HAP-1 (cell line): ENCODE measurements around the gene CNPY1.
"Not testable (repeated sequence)": the region's sequence is repeated elsewhere in the genome, so short reads cannot be mapped to it uniquely, and the experiment has no call there.

Experiments
- DNase-seq, 2 experiments: peaks; one replicate each; pipeline ENCODE4 v3.0.0-alpha.2; 2016 to 2020; ENCODE audit warnings: low spot score in 2 of 2
- H3K27me3 ChIP-seq: fragments of 250-450 bp; sonication (Bioruptor Pico); 2 replicates; pipeline ENCODE4 v1.5.1; 2020; ENCODE audit warnings: low read depth, mild to moderate bottlenecking, moderate library complexity
- H3K36me3 ChIP-seq: fragments of 250-450 bp; sonication (Bioruptor Pico); replicated peaks from 2 replicates; pipeline ENCODE4 v1.5.1; 2020; ENCODE audit warnings: mild to moderate bottlenecking
- H3K4me1 ChIP-seq: fragments of 250-450 bp; sonication (Bioruptor Pico); 2 replicates; pipeline ENCODE4 v1.5.1; 2020; ENCODE audit warnings: mild to moderate bottlenecking
- H3K4me3 ChIP-seq: fragments of 250-450 bp; sonication (Bioruptor Pico); 2 replicates; pipeline ENCODE4 v1.5.1; 2020; ENCODE audit warnings: mild to moderate bottlenecking, moderate library complexity
- H3K9me3 ChIP-seq: fragments of 250-450 bp; sonication (Bioruptor Pico); 2 replicates; pipeline ENCODE4 v1.5.1; 2020; ENCODE audit warnings: mild to moderate bottlenecking, moderate library complexity
- in situ Hi-C: fragments of 300-500 bp; cut with MboI; formaldehyde crosslinking; loops from 3 replicates; pipeline ENCODE4 v1.14.3; 2020; ENCODE audit warnings: low sequenced_read_pairs, inconsistent platforms, mixed read lengths

CNPY1 gene

GRCh38 chr7:155527664-155528063 is 18.7 kb downstream of the CNPY1 start:
- no peak for DNase-seq
- Histone ChIP-seq H3K36me3 (no peaks in the 10 kb centered on the region), H3K9me3 (no peaks in the 10 kb centered on the region), H3K4me1 (peaks cover 4% of the 10 kb centered on the region), H3K27me3 (no peaks in the 10 kb centered on the region), H3K4me3 (no peak overlapping the region)
- in situ Hi-C loops, result no loop called here

- in situ Hi-C loops, result no loop called here
- no peaks in the 10 kb centered on the region for H3K36me3 ChIP-seq
- DNase-seq, result no peak
- no peak overlapping the region for H3K4me3 ChIP-seq
- no peaks in the 10 kb centered on the region for H3K9me3 ChIP-seq
- H3K27me3 ChIP-seq, result no peaks in the 10 kb centered on the region
- H3K4me1 ChIP-seq, result peaks cover 3% of the 10 kb centered on the region
These were observed 20.1 kb downstream of the CNPY1 start for GRCh38 chr7:155526225-155526624.

GRCh38 chr7:155524018-155524556 is 22.3 kb downstream of the CNPY1 start:
- H3K9me3 ChIP-seq, result no peaks in the 10 kb centered on the region
- peak in 1 of 2 experiments; percentile 4 for DNase-seq
- peaks cover 3% of the 10 kb centered on the region for H3K4me1 ChIP-seq
- no peaks in the 10 kb centered on the region for H3K36me3 ChIP-seq
- no peaks in the 10 kb centered on the region for H3K27me3 ChIP-seq
- in situ Hi-C loops, result no loop called here
- no peak overlapping the region for H3K4me3 ChIP-seq

GRCh38 chr7:155523168-155523675 is 23.1 kb downstream of the CNPY1 start:
- H3K27me3 ChIP-seq, result no peaks in the 10 kb centered on the region
- peak in 1 of 2 experiments; percentile 4 for DNase-seq
- no peaks in the 10 kb centered on the region for H3K36me3 ChIP-seq
- in situ Hi-C loops, result no loop called here
- H3K9me3 ChIP-seq, result no peaks in the 10 kb centered on the region
- no peak overlapping the region for H3K4me3 ChIP-seq
- peaks cover 3% of the 10 kb centered on the region for H3K4me1 ChIP-seq

GRCh38 chr7:155521743-155522398 is 24.5 kb downstream of the CNPY1 start:
- no peak for DNase-seq
- no peak overlapping the region for H3K4me3 ChIP-seq
- in situ Hi-C loops, result no loop called here
- H3K9me3 ChIP-seq, result no peaks in the 10 kb centered on the region
- H3K4me1 ChIP-seq, result peaks cover 3% of the 10 kb centered on the region
- no peaks in the 10 kb centered on the region for H3K27me3 ChIP-seq
- H3K36me3 ChIP-seq, result no peaks in the 10 kb centered on the region

GRCh38 chr7:155521007-155521742 is 25.2 kb downstream of the CNPY1 start:
- no peak overlapping the region for H3K4me3 ChIP-seq

GRCh38 chr7:155520114-155520513 is 26.2 kb downstream of the CNPY1 start:
- Histone ChIP-seq H3K4me1 (peaks cover 3% of the 10 kb centered on the region), H3K36me3 (no peaks in the 10 kb centered on the region), H3K4me3 (no peak overlapping the region), H3K9me3 (no peaks in the 10 kb centered on the region), H3K27me3 (no peaks in the 10 kb centered on the region)
- in situ Hi-C loops, result no loop called here
- no peak for DNase-seq

More at GRCh38 chr7:155521007-155521742, 25.2 kb downstream of the CNPY1 start:
- DNase-seq, result no peak
- in situ Hi-C loops, result no loop called here
- H3K27me3 ChIP-seq, result no peaks in the 10 kb centered on the region
- H3K36me3 ChIP-seq, result no peaks in the 10 kb centered on the region
- peaks cover 3% of the 10 kb centered on the region for H3K4me1 ChIP-seq
- H3K9me3 ChIP-seq, result no peaks in the 10 kb centered on the region

GRCh38 chr7:155519358-155519757 is 27.0 kb downstream of the CNPY1 start:
- H3K36me3 ChIP-seq, H3K4me3 ChIP-seq, H3K9me3 ChIP-seq, DNase-seq, H3K4me1 ChIP-seq, in situ Hi-C loops, H3K27me3 ChIP-seq: not testable (repeated sequence)

GRCh38 chr7:155518633-155519032 is 27.7 kb downstream of the CNPY1 start:
- in situ Hi-C loops, result no loop called here
- Histone ChIP-seq H3K9me3 (no peaks in the 10 kb centered on the region), H3K4me1 (peaks cover 3% of the 10 kb centered on the region), H3K36me3 (no peaks in the 10 kb centered on the region), H3K4me3 (no peak overlapping the region), H3K27me3 (no peaks in the 10 kb centered on the region)
- no peak for DNase-seq

- in situ Hi-C loops, result no loop called here
- H3K27me3 ChIP-seq, result no peaks in the 10 kb centered on the region
These were observed 28.4 kb downstream of the CNPY1 start for GRCh38 chr7:155517969-155518368.

GRCh38 chr7:155517452-155517851 is 28.9 kb downstream of the CNPY1 start:
- in situ Hi-C loops, result no loop called here
- Histone ChIP-seq H3K4me1 (no peaks in the 10 kb centered on the region), H3K4me3 (no peak overlapping the region)

More at GRCh38 chr7:155517969-155518368, 28.4 kb downstream of the CNPY1 start:
- H3K4me1 ChIP-seq, result peaks cover under 1% of the 10 kb centered on the region
- no peaks in the 10 kb centered on the region for H3K9me3 ChIP-seq
- DNase-seq, result no peak
- H3K4me3 ChIP-seq, result no peak overlapping the region
- no peaks in the 10 kb centered on the region for H3K36me3 ChIP-seq

GRCh38 chr7:155516466-155516865 is 29.9 kb downstream of the CNPY1 start:
- H3K9me3 ChIP-seq, result no peaks in the 10 kb centered on the region
- DNase-seq, result no peak
- in situ Hi-C loops, result no loop called here
- no peak overlapping the region for H3K4me3 ChIP-seq
- no peaks in the 10 kb centered on the region for H3K36me3 ChIP-seq
- H3K27me3 ChIP-seq, result no peaks in the 10 kb centered on the region
- H3K4me1 ChIP-seq, result peaks cover 9% of the 10 kb centered on the region

More at GRCh38 chr7:155517452-155517851, 28.9 kb downstream of the CNPY1 start:
- no peaks in the 10 kb centered on the region for H3K36me3 ChIP-seq
- no peaks in the 10 kb centered on the region for H3K9me3 ChIP-seq
- DNase-seq, result no peak
- no peaks in the 10 kb centered on the region for H3K27me3 ChIP-seq

GRCh38 chr7:155515318-155515717 is 31.0 kb downstream of the CNPY1 start:
- in situ Hi-C loops, result no loop called here
- H3K4me3 ChIP-seq, result no peak overlapping the region
- no peaks in the 10 kb centered on the region for H3K9me3 ChIP-seq
- H3K4me1 ChIP-seq, result peaks cover 20% of the 10 kb centered on the region
- no peak for DNase-seq
- no peaks in the 10 kb centered on the region for H3K27me3 ChIP-seq
- H3K36me3 ChIP-seq, result no peaks in the 10 kb centered on the region

GRCh38 chr7:155514296-155514695 is 32.1 kb downstream of the CNPY1 start:
- no peaks in the 10 kb centered on the region for H3K36me3 ChIP-seq
- in situ Hi-C loops, result no loop called here
- no peaks in the 10 kb centered on the region for H3K9me3 ChIP-seq
- H3K4me3 ChIP-seq, result no peak overlapping the region
- peaks cover 22% of the 10 kb centered on the region for H3K4me1 ChIP-seq
- no peaks in the 10 kb centered on the region for H3K27me3 ChIP-seq
- DNase-seq, result no peak
